ENCODE results near the gene SAT2.
"Not testable (repeated sequence)": the region's sequence is repeated elsewhere in the genome, so short reads cannot be mapped to it uniquely, and the experiment has no call there.

Gene SAT2

DNA sequence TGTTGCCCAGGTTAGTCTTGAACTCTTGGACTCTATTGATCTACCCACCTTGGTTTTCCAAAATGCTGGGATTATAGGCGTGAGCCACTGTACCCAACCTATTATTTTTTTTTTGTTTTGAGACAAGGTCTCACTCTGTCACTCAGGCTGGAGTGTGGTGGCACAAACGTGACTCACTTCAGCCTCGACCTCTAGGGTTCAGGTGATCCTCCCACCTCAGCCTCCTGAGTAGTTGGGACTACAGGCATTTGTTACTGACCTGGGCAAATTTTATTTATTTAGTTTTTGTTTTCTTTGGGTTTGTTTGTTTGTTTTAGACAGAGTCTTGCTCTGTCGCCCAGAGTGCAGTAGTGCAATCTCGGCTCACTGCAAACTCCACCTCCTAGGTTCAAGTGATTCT is 4.0 kb downstream of the SAT2 start:
- no peak for DNase-seq (ENCODE audit: insufficient read length, low spot score)
- no peak for FAIRE-seq
- TF ChIP-seq POLR2A (IDR thresholded peaks at IDR 0.05; ENCODE audit: low read depth, low read length): no peak

DNA sequence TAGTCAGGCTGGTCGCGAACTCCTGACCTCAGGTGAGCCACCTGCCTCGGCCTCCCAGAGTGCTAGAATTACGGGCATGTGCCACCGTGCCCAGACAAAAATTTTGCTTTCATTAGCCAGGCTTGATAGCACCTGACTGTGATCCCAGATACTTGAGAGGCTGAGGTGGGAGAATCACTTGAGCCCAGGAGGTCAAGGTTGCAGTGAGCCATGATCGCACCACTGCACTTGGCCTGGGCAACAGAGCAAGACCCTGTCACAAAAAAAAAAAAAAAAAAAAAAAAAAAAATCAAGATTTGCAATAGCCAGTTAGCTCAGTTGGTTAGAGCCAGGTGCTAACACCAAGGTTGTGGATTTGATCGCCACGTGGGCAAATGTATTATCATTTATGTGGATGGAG is 6.8 kb downstream of the SAT2 start:
- TF ChIP-seq POLR2A (IDR thresholded peaks at IDR 0.05; ENCODE audit: low read depth, low read length): no peak
- FAIRE-seq (no peak), DNase-seq (ENCODE audit: insufficient read length, low spot score) (no peak)

DNA sequence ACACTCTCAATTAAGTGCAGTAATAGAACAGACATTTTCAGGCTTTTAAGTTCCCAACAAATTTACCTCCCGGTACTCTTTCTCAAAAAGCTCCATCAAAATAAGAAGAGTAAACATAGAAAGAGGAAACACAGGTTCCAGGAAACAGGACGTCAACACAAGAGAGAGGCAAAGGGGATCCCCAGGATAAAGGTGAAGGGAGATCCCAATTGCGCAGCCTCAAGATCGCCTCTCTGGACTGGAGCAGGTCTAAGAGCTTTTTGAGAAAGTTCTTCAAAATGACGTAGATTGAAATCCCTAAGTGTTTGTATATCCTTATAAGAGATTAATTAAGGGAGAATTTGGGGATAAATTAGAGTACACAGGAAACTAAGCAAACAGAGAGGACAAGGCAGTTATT is 9.0 kb downstream of the SAT2 start:
- DNase-seq (ENCODE audit: insufficient read length, low spot score) (no peak), FAIRE-seq (no peak)
- TF ChIP-seq POLR2A (IDR thresholded peaks at IDR 0.05; ENCODE audit: low read depth, low read length): no peak

DNA sequence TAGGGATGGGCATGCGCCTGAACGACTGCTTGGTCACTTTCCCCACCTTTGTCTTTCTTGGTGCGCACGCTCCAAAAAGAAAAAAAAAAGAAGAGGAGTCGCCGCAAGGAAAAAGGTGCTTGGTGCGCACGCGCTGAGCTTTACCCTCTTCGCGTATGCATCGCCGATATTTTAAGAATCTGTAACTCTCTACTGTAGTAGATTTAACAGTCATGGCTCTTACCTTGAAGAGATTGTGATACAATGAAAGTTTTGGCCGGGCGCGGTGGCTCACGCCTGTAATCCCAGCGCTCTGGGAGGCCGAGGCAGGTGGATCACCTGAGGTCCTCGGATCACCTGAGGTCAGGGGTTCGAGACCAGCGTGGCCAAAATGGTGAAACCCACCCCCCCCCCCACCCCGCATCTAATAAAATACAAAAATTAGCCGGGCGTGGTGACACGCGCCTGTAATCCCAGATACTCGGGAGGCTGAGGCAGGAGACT is 12.3 kb downstream of the SAT2 start:
- DNase-seq (ENCODE audit: insufficient read length, low spot score) (no peak), FAIRE-seq (no peak)
- TF ChIP-seq POLR2A (IDR thresholded peaks at IDR 0.05; ENCODE audit: low read depth, low read length): no peak

DNA sequence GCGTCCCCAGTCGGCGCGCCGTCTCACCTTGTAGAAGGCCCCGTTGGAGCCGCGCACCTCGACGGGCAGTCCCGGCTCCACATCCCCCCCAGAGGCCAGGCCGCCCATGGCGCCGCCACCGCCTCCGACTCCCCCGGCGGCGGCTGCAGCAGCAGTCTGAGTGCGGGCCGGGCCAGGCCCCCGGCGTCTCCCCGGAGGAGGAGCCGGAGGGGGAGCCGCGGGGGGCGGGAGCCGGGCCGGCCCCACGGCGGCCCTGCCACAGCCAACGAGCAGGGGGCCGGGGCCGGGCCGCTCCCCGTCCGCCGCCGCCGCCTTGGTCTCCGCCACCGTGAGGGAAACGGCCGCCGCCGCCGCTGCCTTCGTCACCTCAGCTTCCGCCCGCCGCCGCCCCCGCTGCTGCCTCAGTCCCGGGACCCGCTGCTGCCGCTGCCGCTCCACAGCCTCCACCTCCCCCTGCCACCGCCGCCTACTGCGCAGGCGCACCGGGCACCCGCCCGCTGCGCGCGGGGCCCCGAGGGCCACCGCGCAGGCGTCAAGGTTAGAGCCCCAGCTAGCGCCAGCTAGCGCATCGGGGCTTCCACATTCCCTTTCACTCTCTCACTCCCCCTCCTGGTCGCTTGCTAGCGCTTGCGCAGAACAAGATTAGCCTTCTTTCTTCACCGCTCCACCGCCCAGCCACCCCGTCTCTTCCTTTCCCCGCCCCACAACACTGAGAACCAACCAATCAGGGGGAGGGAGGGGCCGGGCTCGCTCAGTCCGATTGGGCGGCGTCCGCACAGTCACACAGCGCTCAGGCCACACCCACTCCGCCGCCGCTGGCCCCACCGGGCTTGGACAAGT is 13.0 kb downstream of the SAT2 start, which contains the start of gene FXR2:
FXR2 (minus strand) TSS at position 473 of the 840 bp plus-strand sequence; CDS start at position 108, 365 bp downstream.
- TF ChIP-seq POLR2A (IDR thresholded peaks at IDR 0.05; ENCODE audit: low read depth, low read length): peak; percentile 67
- DNase-seq (ENCODE audit: insufficient read length, low spot score) (peak; percentile 87), FAIRE-seq (no peak)

DNA sequence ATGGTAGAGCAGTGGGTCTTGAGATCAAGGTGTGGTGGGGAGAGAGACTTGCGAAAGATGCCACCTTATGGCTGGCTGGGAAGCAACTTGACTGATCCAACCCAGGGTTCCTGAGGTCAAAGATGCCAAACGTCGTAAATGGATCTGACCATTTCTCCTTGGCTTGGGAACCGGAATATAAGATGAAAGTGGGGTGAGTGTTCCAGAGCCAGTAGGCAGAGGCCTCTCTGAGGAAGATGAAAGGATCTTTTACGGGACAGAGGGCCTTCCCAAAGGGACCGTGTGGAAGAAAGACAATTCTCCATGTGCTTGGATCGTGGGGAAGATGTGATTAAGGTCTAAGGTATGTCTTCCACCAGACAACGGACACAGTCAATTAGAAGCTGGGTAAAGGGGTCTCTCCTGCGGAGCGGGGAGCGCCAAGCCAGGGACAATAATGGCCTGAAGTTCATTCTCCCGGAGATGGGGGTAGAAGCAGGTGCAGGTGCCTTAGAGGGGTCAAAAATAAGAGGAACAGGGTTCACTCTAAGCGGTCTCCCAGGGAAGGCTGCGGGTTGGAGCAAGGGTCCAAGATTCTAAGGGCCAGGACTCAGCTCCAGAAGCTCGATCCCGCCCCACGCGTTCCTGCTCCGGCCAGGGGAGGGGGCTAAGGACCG is 13.7 kb downstream of the SAT2 start:
- TF ChIP-seq POLR2A (IDR thresholded peaks at IDR 0.05; ENCODE audit: low read depth, low read length): no peak
- peak; percentile 15 for DNase-seq (ENCODE audit: insufficient read length, low spot score)
- no peak for FAIRE-seq

DNA sequence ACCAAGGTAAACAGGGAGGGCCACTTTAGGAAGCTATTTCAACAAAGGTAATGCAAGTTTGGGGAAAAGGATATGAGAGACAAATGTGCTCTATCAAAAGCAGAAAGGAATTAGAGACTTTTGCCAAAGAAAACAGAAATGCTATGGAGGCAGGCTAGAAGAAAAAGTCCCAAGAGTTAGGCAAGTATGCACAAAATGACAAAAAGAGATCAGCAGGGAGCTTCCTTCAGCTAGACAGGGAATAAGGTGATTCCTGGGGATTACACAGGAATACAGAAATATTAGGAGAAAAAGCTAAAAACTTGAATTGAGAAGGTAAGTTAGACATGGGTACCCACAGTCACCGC is 15.4 kb downstream of the SAT2 start:
- TF ChIP-seq POLR2A (IDR thresholded peaks at IDR 0.05; ENCODE audit: low read depth, low read length): no peak
- FAIRE-seq (no peak), DNase-seq (ENCODE audit: insufficient read length, low spot score) (no peak)

DNA sequence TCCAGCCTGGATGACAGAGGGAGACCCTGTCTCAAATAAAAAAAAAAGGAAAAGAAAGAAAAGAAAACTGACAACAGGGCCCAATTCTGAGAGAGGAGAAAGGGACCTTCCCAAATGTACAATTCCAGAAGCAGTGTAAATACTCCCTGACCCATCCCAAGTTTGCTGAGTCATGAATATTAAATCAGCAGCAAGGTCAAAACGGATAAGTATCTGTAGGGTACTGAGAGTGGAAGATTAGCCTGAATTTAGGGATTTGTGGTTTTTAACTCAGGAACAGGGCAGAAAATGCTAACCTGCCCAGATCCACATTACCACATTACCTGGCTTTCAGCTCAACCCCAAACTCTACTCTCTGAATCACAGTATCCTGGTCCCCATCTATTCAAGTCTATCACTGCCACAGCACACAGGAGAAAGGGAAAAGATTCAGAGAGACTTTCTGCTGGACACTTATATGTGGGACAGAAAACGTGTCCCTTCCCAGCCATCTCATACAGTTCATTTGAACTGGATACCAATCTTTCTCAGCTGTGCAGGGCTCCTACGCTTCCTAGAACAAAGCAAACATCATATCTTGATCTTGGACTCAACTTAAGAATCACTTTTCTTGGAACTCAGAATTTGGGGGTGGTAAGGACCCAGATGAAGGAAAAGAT is 15.9 kb downstream of the SAT2 start:
- DNase-seq (ENCODE audit: insufficient read length, low spot score) (no peak), FAIRE-seq (no peak)
- no peak for TF ChIP-seq POLR2A (IDR thresholded peaks at IDR 0.05; ENCODE audit: low read depth, low read length)

GRCh38 chr17:7610641-7611040 is 17.0 kb downstream of the SAT2 start:
- TF ChIP-seq POLR2A (IDR thresholded peaks at IDR 0.05; ENCODE audit: low read depth, low read length): no peak
- FAIRE-seq (no peak), DNase-seq (ENCODE audit: insufficient read length, low spot score) (no peak)

- FAIRE-seq (no peak), DNase-seq (ENCODE audit: insufficient read length, low spot score) (no peak)
- no peak for TF ChIP-seq POLR2A (IDR thresholded peaks at IDR 0.05; ENCODE audit: low read depth, low read length)
Measured at GRCh38 chr17:7606280-7606679, 21.3 kb downstream of the SAT2 start.

DNA sequence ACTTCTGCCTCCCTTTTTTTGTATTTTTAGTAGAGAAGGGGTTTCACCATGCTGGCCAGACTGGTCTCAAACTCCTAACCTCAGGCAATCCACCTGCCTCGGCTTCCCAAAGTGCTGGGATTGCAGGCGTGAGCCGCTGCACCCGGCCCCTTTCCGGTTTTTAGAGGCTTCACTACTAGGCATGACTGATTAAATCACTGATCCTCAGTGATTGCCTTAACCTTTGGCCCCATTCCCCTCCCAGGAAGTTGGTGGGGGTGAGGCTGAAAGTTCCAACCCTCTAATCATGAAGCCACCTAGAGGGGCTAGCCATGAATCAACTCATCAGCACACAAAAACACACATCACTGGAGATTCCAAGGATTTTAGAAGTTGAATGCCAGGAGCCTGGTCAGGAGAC is 30.1 kb downstream of the SAT2 start:
- DNase-seq (ENCODE audit: insufficient read length, low spot score): not testable (repeated sequence)

DNA sequence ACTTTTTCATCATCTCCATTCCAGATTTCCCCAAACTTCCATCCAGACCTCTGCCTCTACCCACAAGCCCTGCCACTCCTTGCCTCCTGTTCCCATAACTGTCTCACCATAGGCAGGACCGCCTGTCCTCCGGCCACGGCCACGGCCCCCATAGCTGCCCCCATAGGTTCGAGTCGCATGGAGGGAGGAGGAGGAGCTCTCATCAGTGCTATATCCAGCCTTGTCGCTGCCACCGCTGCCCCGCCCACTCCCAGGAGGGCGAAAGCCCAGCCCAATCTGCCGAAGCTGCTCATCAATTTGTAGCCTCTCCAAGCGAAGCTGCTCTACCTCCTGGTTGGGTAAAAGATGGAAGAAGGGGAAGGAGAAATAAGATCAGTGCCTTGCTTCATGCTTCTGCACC is 34.3 kb downstream of the SAT2 start:
- DNase-seq (ENCODE audit: insufficient read length, low spot score) (no peak), FAIRE-seq (no peak)
- no peak for TF ChIP-seq POLR2A (IDR thresholded peaks at IDR 0.05; ENCODE audit: low read depth, low read length)

More for the DNA sequence above, 30.1 kb downstream of the SAT2 start:
- FAIRE-seq: not testable (repeated sequence)

GRCh38 chr17:7592422-7593021 is 35.1 kb downstream of the SAT2 start:
- no peak for FAIRE-seq
- TF ChIP-seq POLR2A (IDR thresholded peaks at IDR 0.05; ENCODE audit: low read depth, low read length): no peak
- DNase-seq (ENCODE audit: insufficient read length, low spot score): no peak

GRCh38 chr17:7591596-7591995 is 36.0 kb downstream of the SAT2 start:
- FAIRE-seq: no peak
- no peak for DNase-seq (ENCODE audit: insufficient read length, low spot score)
- TF ChIP-seq POLR2A (IDR thresholded peaks at IDR 0.05; ENCODE audit: low read depth, low read length): no peak

Data from H54 (cell line).